ENCODE data around the gene S100PBP. TPM values are rescaled to one million over a fixed set of nuclear protein-coding genes. Genes with fewer than 3 reads are reported as not detected.

Gene S100PBP
- polyA plus RNA-seq, 3 donors: 6.6 to 17.4 (median 7.1) TPM

DNA sequence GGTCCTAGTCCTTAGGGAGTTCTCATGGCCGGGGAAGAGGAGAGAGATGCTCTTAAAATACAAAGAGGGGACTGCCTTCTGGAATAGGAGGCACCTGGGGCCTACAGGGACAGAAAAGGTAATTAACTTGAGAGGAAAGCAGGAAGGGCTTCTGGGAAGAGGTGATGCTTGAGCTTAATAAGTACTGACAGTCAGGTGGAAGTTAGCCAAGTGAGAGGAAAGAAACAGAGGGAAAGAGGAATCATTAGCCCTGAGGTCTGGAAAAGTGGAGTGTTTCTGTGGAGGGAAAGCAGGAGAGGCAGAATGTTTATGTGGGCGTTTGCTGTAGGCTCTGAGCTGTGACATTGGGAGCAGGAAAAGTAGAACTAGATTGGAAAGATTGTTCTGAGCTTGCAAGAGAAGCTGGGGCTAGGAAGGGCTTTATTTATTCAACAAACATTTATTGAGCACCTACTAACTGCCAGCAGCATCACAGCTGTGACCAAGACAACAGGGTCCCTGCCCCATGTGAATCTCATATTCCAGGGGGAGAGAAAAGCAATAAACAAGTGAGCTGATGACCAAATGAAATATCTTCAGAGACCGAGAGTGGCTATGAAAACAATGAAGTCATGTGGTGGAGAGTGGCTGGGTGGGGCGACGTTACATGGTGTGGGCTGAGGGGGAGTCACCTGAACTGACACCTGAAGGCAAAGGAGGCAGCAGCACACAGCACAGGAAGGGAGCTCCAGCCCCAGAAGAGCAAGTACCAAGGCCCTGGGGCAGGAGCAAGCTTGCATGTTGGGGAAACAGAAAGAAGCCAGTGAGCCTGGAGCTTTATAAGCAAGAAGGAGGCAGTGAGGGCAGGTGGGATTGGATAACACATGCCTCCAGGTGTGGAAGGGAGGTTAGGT lies 57.7 kb downstream of the S100PBP start:
- Histone ChIP-seq H3K4me3 (replicated peaks in 1 of 3; ENCODE audit: low read depth in 2 of 3, low read length in 3 of 3) (no peak overlapping the region), H3K79me2 (ENCODE audit: insufficient read depth, low read length) (no peaks in the 10 kb centered on the region), H3K27me3 (ENCODE audit: control insufficient read depth in 2 of 2, insufficient read depth in 2 of 2, low read length in 2 of 2) (peaks cover 15 to 35% of the 10 kb centered on the region in 2 donors), H3K4me2 (replicated peaks; ENCODE audit: extremely low read depth, low read length, poor library complexity, severe bottlenecking) (no peak overlapping the region), H3K36me3 (replicated peaks in 1 of 2; ENCODE audit: control insufficient read depth in 1 of 2, insufficient read depth in 2 of 2, low read length in 2 of 2) (no peaks in the 10 kb centered on the region), H3K9me3 (replicated peaks in 1 of 2; ENCODE audit: control insufficient read depth in 1 of 2, insufficient read depth in 1 of 2, low read length in 2 of 2) (no peaks in the 10 kb centered on the region), H4K20me1 (ENCODE audit: insufficient read depth, low read length) (no peaks in the 10 kb centered on the region), H3K9ac (ENCODE audit: insufficient read depth, low read length, poor library complexity, severe bottlenecking) (no peak overlapping the region), H3K4me1 (ENCODE audit: control insufficient read depth in 1 of 2, insufficient read depth in 2 of 2, low read length in 2 of 2) (no peaks in the 10 kb centered on the region), H3K27ac (ENCODE audit: low read depth in 1 of 2, low read length in 2 of 2) (no peak overlapping the region), H2AFZ (ENCODE audit: insufficient read depth, low read depth, low read length, poor library complexity, severe bottlenecking) (no peak overlapping the region)
- DNase-seq: no peak
- Mint-ChIP-seq H3K9me3 (peaks cover 0 to 8% (median 1%) of the 10 kb centered on the region in 7 donors), H3K27me3 (ENCODE audit: low read depth in 3 of 3) (peaks cover 33 to 54% (median 49%) of the 10 kb centered on the region in 3 donors), H3K36me3 (no peaks in the 10 kb centered on the region), H3K4me3 (peak overlapping the region in 1 of 2 donors; percentile 35), H3K27ac (no peak overlapping the region), H3K4me1 (peaks cover 14% of the 10 kb centered on the region)
- WGBS (ENCODE audit: insufficient coverage): 88% methylated on average over 5 of the region's 5 CpGs
- TF ChIP-seq, protein P1, sequence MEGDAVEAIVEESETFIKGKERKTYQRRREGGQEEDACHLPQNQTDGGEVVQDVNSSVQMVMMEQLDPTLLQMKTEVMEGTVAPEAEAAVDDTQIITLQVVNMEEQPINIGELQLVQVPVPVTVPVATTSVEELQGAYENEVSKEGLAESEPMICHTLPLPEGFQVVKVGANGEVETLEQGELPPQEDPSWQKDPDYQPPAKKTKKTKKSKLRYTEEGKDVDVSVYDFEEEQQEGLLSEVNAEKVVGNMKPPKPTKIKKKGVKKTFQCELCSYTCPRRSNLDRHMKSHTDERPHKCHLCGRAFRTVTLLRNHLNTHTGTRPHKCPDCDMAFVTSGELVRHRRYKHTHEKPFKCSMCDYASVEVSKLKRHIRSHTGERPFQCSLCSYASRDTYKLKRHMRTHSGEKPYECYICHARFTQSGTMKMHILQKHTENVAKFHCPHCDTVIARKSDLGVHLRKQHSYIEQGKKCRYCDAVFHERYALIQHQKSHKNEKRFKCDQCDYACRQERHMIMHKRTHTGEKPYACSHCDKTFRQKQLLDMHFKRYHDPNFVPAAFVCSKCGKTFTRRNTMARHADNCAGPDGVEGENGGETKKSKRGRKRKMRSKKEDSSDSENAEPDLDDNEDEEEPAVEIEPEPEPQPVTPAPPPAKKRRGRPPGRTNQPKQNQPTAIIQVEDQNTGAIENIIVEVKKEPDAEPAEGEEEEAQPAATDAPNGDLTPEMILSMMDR (IDR thresholded peaks at IDR 0.05): no peak
- intact Hi-C loops (cut with micrococcal nuclease): loop anchor here (2.0 to 10.0 kb wide), 3 partner anchors 212 to 360 kb away; no protein-coding TSS in a partner anchor

DNA sequence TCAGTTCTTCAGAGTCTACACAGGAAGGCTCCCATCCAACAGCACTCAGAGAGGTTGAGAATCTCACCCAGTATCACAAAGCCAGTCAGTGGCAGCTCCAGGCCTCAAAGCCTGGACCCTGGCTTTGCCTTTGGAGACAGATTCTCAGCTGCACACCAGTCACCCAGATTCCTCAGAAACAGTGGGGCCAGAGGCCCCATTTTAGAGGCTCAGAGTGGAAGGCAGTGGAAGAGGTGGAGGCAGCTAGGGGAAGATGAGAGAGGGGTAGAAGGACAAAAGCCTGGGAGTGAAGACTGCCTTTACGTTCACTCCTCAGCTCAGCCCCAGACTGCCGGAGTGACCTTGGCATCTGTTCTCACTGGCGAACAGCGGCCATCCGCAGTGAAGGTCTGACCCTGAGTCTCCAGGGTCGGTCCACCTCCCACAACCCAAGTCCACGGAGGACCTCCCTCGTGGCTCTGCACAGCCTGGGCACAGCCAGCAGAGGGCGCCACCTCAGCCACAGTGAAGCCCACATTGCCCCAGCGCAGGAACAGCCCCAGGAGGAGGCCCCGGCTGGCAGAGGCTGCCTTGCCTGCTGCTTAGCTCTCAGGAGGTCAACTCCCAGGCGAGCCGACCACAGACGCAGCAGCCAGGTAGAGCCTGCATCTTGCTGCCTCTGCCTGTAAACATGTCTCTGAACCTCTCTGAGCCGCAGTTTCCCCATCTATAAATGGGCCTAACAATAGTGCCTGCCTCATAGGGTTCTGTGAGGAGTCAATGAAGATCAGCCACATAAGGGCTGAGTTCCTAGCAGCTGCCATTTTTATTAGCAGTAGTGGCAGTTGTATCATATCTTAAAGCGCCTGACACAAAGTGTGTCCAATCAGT lies 59.1 kb downstream of the S100PBP start:
- WGBS (ENCODE audit: insufficient coverage): 33% methylated on average over 14 of the region's 16 CpGs
- H3K27ac ChIP-seq (ENCODE audit: low read depth in 1 of 2, low read length in 2 of 2): no peak overlapping the region
- no peak overlapping the region for H3K9ac ChIP-seq (ENCODE audit: insufficient read depth, low read length, poor library complexity, severe bottlenecking)
- no peaks in the 10 kb centered on the region for H4K20me1 ChIP-seq (ENCODE audit: insufficient read depth, low read length)
- H3K27me3 ChIP-seq (ENCODE audit: control insufficient read depth in 2 of 2, insufficient read depth in 2 of 2, low read length in 2 of 2): peaks cover 6 to 35% of the 10 kb centered on the region in 2 donors
- H3K9me3 ChIP-seq (replicated peaks in 1 of 2; ENCODE audit: control insufficient read depth in 1 of 2, insufficient read depth in 1 of 2, low read length in 2 of 2): no peaks in the 10 kb centered on the region
- no peak overlapping the region for H2AFZ ChIP-seq (ENCODE audit: insufficient read depth, low read depth, low read length, poor library complexity, severe bottlenecking)
- DNase-seq: peak; percentile 47 to 65 (median 53)
- no peaks in the 10 kb centered on the region for H3K36me3 Mint-ChIP-seq
- H3K4me1 Mint-ChIP-seq: peaks cover 5% of the 10 kb centered on the region
- TF ChIP-seq, protein P1 (IDR thresholded peaks at IDR 0.05): peak; percentile 96
- intact Hi-C loops (cut with micrococcal nuclease): loop anchor here (5.0 to 10.0 kb wide), 2 partner anchors 211 to 362 kb away; no protein-coding TSS in a partner anchor
- H3K9me3 Mint-ChIP-seq: peaks cover 0 to 7% (median 0%) of the 10 kb centered on the region in 7 donors
- H3K4me2 ChIP-seq (replicated peaks; ENCODE audit: extremely low read depth, low read length, poor library complexity, severe bottlenecking): no peak overlapping the region
- H3K4me1 ChIP-seq (ENCODE audit: control insufficient read depth in 1 of 2, insufficient read depth in 2 of 2, low read length in 2 of 2): no peaks in the 10 kb centered on the region
- H3K4me3 Mint-ChIP-seq: no peak overlapping the region
- no peak overlapping the region for H3K4me3 ChIP-seq (replicated peaks in 1 of 3; ENCODE audit: low read depth in 2 of 3, low read length in 3 of 3)
- H3K27me3 Mint-ChIP-seq (ENCODE audit: low read depth in 3 of 3): peaks cover 27 to 46% (median 44%) of the 10 kb centered on the region in 3 donors
- no peaks in the 10 kb centered on the region for H3K36me3 ChIP-seq (replicated peaks in 1 of 2; ENCODE audit: control insufficient read depth in 1 of 2, insufficient read depth in 2 of 2, low read length in 2 of 2)
- H3K79me2 ChIP-seq (ENCODE audit: insufficient read depth, low read length): no peaks in the 10 kb centered on the region
- peak overlapping the region in 1 of 7 donors; percentile 62 for H3K27ac Mint-ChIP-seq
